Ecto neural progenitor cell (in vitro differentiated cells): ENCODE measurements around the gene PHC3.
"Not testable (repeated sequence)": the region's sequence is repeated elsewhere in the genome, so short reads cannot be mapped to it uniquely, and the experiment has no call there.

Source experiments
- DNase-seq: peaks from one replicate; pipeline ENCODE4 v3.0.0-alpha.2; 2018; ENCODE audit warnings: low spot score

The PHC3 gene

GRCh38 chr3:170180908-170181885, at the start of gene PHC3:
Gene PHC3, minus strand, starts transcription at chr3:170181733. Its CDS starts 18 bp downstream, at chr3:170181715.
- DNase-seq = peak; percentile 96

- no peak for DNase-seq
Measured at GRCh38 chr3:170228093-170228766, 46.7 kb upstream of the PHC3 start.

GRCh38 chr3:170226426-170226960, 45.0 kb upstream of the PHC3 start:
- DNase-seq = no peak

GRCh38 chr3:170225166-170225565, 43.6 kb upstream of the PHC3 start:
- no peak for DNase-seq

GRCh38 chr3:170222647-170223541, 41.4 kb upstream of the PHC3 start:
- no peak for DNase-seq

GRCh38 chr3:170221924-170222646, 40.6 kb upstream of the PHC3 start, which contains the start of gene PRKCI:
Gene PRKCI, plus strand, starts transcription at chr3:170222424. Its CDS starts 246 bp downstream, at chr3:170222670.
- DNase-seq = peak; percentile 96

- no peak for DNase-seq
Measured at GRCh38 chr3:170220871-170221270, 39.3 kb upstream of the PHC3 start.

- DNase-seq = no peak
Measured at GRCh38 chr3:170219850-170220249, 38.3 kb upstream of the PHC3 start.

- no peak for DNase-seq
Measured at GRCh38 chr3:170211668-170212067, 30.1 kb upstream of the PHC3 start.

GRCh38 chr3:170207717-170208116, 26.2 kb upstream of the PHC3 start:
- no peak for DNase-seq

GRCh38 chr3:170206164-170206762, 24.7 kb upstream of the PHC3 start:
- DNase-seq = not testable (repeated sequence)

- DNase-seq = no peak
Measured at GRCh38 chr3:170205302-170205701, 23.8 kb upstream of the PHC3 start.

- DNase-seq = no peak
Measured at GRCh38 chr3:170204509-170204908, 23.0 kb upstream of the PHC3 start.

GRCh38 chr3:170204023-170204472, 22.5 kb upstream of the PHC3 start:
- DNase-seq = no peak

- DNase-seq = no peak
Measured at GRCh38 chr3:170203457-170203856, 21.9 kb upstream of the PHC3 start.

GRCh38 chr3:170201527-170201926, 20.0 kb upstream of the PHC3 start:
- DNase-seq = no peak

- DNase-seq = no peak
Measured at GRCh38 chr3:170200987-170201386, 19.5 kb upstream of the PHC3 start.

- no peak for DNase-seq
Measured at GRCh38 chr3:170196833-170197232, 15.3 kb upstream of the PHC3 start.

GRCh38 chr3:170195759-170196158, 14.2 kb upstream of the PHC3 start:
- not testable (repeated sequence) for DNase-seq
